ENCODE measurements around the gene PPARD.

DNA sequence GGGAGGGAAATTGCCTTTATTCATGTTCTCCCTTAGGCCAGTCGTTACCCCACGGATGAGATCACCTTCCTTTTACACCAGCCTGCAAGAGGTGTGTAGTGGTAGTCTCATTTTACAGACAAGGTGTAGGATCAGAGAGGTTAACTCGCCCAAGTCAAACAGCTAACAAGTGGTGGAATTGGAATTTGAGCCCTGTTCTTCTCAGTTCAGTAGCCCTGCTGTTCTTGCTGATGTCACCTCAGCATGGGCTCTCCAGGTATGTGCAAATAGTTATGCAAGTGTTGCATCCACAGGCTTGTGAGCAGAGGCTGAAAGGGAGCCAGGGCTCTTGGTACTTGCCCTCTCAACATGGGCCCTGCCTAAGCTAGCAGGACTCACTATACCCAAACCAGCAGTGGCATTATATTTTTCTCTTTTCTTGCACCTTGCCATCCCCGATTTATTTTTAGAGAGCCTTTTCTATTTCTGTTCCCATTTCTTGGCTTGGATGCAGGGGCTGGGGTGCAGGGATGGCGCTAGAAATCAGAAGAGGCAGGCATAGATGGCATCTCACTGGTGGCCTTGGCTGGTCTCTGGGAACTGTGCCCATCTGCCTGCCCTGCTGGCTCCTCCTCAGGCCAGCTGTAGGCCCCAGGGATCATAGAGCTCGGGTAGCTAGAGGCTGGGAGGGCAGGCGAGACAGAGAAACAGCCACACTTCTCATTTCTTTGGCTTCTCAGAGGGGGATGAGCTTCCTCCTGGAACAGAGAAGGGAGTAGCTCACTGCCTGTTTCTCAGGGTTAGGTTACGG lies 18.2 kb downstream of the PPARD start:
- no peak for TF ChIP-seq POLR2A (IDR thresholded peaks at IDR 0.05)
- TF ChIP-seq, protein P1, sequence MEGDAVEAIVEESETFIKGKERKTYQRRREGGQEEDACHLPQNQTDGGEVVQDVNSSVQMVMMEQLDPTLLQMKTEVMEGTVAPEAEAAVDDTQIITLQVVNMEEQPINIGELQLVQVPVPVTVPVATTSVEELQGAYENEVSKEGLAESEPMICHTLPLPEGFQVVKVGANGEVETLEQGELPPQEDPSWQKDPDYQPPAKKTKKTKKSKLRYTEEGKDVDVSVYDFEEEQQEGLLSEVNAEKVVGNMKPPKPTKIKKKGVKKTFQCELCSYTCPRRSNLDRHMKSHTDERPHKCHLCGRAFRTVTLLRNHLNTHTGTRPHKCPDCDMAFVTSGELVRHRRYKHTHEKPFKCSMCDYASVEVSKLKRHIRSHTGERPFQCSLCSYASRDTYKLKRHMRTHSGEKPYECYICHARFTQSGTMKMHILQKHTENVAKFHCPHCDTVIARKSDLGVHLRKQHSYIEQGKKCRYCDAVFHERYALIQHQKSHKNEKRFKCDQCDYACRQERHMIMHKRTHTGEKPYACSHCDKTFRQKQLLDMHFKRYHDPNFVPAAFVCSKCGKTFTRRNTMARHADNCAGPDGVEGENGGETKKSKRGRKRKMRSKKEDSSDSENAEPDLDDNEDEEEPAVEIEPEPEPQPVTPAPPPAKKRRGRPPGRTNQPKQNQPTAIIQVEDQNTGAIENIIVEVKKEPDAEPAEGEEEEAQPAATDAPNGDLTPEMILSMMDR (IDR thresholded peaks at IDR 0.05 in 8 of 11, conservative IDR thresholded peaks at IDR 0.05 in 3 of 11), result no peak
- TF ChIP-seq POLR2AphosphoS5 (IDR thresholded peaks at IDR 0.05), result peak in 1 of 3 donors; percentile 16

All from spleen (tissue), 7 donors.